Measurements from ENCODE around the gene ARHGAP24. TPM values are rescaled to one million over a fixed set of nuclear protein-coding genes. Genes with fewer than 3 reads are reported as not detected.

The ARHGAP24 gene
- total RNA-seq, 2 experiments from 2014 or later: 0.22 to 0.70 TPM

- Mint-ChIP-seq H3K4me3 (no peak overlapping the region), H3K36me3 (ENCODE audit: low read depth) (no peaks in the 10 kb centered on the region), H3K27ac (no peak overlapping the region), H3K9me3 (no peaks in the 10 kb centered on the region), H3K4me1 (ENCODE audit: low read depth) (no peaks in the 10 kb centered on the region), H3K27me3 (no peaks in the 10 kb centered on the region)
- intact Hi-C loops (cut with micrococcal nuclease): no loop called here
- ChIA-PET POLR2A (no interaction called here), CTCF (no interaction called here)
- DNase-seq: no peak
- TF ChIP-seq, protein P1, sequence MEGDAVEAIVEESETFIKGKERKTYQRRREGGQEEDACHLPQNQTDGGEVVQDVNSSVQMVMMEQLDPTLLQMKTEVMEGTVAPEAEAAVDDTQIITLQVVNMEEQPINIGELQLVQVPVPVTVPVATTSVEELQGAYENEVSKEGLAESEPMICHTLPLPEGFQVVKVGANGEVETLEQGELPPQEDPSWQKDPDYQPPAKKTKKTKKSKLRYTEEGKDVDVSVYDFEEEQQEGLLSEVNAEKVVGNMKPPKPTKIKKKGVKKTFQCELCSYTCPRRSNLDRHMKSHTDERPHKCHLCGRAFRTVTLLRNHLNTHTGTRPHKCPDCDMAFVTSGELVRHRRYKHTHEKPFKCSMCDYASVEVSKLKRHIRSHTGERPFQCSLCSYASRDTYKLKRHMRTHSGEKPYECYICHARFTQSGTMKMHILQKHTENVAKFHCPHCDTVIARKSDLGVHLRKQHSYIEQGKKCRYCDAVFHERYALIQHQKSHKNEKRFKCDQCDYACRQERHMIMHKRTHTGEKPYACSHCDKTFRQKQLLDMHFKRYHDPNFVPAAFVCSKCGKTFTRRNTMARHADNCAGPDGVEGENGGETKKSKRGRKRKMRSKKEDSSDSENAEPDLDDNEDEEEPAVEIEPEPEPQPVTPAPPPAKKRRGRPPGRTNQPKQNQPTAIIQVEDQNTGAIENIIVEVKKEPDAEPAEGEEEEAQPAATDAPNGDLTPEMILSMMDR (IDR thresholded peaks at IDR 0.05): no peak
- no peak for ATAC-seq
Observed at GRCh38 chr4:85828027-85828890, 353.3 kb downstream of the ARHGAP24 start.

- Mint-ChIP-seq H3K4me3 (no peak overlapping the region), H3K4me1 (ENCODE audit: low read depth) (no peaks in the 10 kb centered on the region), H3K27me3 (no peaks in the 10 kb centered on the region), H3K27ac (no peak overlapping the region), H3K36me3 (ENCODE audit: low read depth) (no peaks in the 10 kb centered on the region), H3K9me3 (no peaks in the 10 kb centered on the region)
- ATAC-seq (no peak), DNase-seq (no peak)
- POLR2A ChIA-PET: no interaction called here
- TF ChIP-seq, protein P1 (IDR thresholded peaks at IDR 0.05): no peak
- intact Hi-C loops (cut with micrococcal nuclease): no loop called here
- CTCF ChIA-PET: no interaction called here
Observed at GRCh38 chr4:85829276-85830051, 354.5 kb downstream of the ARHGAP24 start.

- Mint-ChIP-seq H3K27ac (no peak overlapping the region), H3K4me1 (ENCODE audit: low read depth) (no peaks in the 10 kb centered on the region), H3K4me3 (no peak overlapping the region), H3K36me3 (ENCODE audit: low read depth) (no peaks in the 10 kb centered on the region), H3K9me3 (no peaks in the 10 kb centered on the region), H3K27me3 (no peaks in the 10 kb centered on the region)
- DNase-seq (no peak), ATAC-seq (no peak)
- CTCF ChIA-PET: no interaction called here
- POLR2A ChIA-PET: no interaction called here
- intact Hi-C loops (cut with micrococcal nuclease): no loop called here
- TF ChIP-seq, protein P1 (IDR thresholded peaks at IDR 0.05): no peak
Observed at GRCh38 chr4:85831647-85832046, 356.7 kb downstream of the ARHGAP24 start.

- Mint-ChIP-seq H3K36me3 (ENCODE audit: low read depth) (no peaks in the 10 kb centered on the region), H3K27me3 (no peaks in the 10 kb centered on the region), H3K27ac (no peak overlapping the region), H3K9me3 (no peaks in the 10 kb centered on the region), H3K4me3 (no peak overlapping the region), H3K4me1 (ENCODE audit: low read depth) (no peaks in the 10 kb centered on the region)
- DNase-seq (no peak), ATAC-seq (no peak)
- CTCF ChIA-PET: no interaction called here
- TF ChIP-seq, protein P1 (IDR thresholded peaks at IDR 0.05): no peak
- intact Hi-C loops (cut with micrococcal nuclease): no loop called here
- POLR2A ChIA-PET: no interaction called here
Observed at GRCh38 chr4:85833302-85833701, 358.4 kb downstream of the ARHGAP24 start.

DNA sequence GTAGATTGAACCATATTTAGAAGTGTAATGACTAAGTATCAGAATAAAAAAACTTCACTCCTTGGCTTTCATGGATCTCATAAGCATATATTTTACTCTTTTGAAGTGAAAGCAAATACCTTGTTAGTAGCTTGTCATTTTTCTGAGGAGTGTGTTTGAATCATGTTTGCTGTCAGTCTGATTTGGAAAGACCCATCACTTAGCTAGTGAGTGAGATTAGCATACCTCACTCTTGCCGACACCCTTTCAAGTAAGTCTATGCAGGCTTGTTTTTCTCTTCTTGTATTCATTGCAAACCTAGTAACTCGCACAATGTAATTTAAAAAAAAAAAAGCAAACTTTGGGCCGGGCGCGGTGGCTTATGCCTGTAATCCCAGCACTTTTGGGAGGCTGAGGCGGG lies 360.0 kb downstream of the ARHGAP24 start:
- CTCF ChIA-PET: no interaction called here

More for the DNA sequence above, 360.0 kb downstream of the ARHGAP24 start:
- TF ChIP-seq, protein P1 (IDR thresholded peaks at IDR 0.05): no peak
- Mint-ChIP-seq H3K27me3 (no peaks in the 10 kb centered on the region), H3K27ac (no peak overlapping the region), H3K36me3 (ENCODE audit: low read depth) (no peaks in the 10 kb centered on the region), H3K4me1 (ENCODE audit: low read depth) (no peaks in the 10 kb centered on the region), H3K9me3 (no peaks in the 10 kb centered on the region), H3K4me3 (no peak overlapping the region)
- POLR2A ChIA-PET: no interaction called here
- intact Hi-C loops (cut with micrococcal nuclease): no loop called here
- ATAC-seq (no peak), DNase-seq (no peak)
